GM12872 (cell line): ENCODE measurements around the gene BAX.

Experiments
- CTCF ChIP-seq: IDR thresholded peaks from 3 replicates; pipeline ENCODE4 v1.5.1; 2011; ENCODE audit warnings: low read depth, mild to moderate bottlenecking, low read length, moderate library complexity; ENCODE audit not compliant: insufficient read depth

BAX gene

GRCh38 chr19:48988286-48988685 lies 33.6 kb downstream of the BAX start:
- no peak for TF ChIP-seq CTCF

- no peak for TF ChIP-seq CTCF
These were observed 34.2 kb downstream of the BAX start for GRCh38 chr19:48988860-48989259.

GRCh38 chr19:48989701-48990291 lies 35.1 kb downstream of the BAX start:
- TF ChIP-seq CTCF = no peak

- no peak for TF ChIP-seq CTCF
These were observed 35.7 kb downstream of the BAX start for GRCh38 chr19:48990400-48990799.

- no peak for TF ChIP-seq CTCF
These were observed 36.4 kb downstream of the BAX start for GRCh38 chr19:48991011-48991609.

- no peak for TF ChIP-seq CTCF
These were observed 37.4 kb downstream of the BAX start for GRCh38 chr19:48991873-48992580.

GRCh38 chr19:48992581-48993174 lies 38.0 kb downstream of the BAX start:
- no peak for TF ChIP-seq CTCF
